Lower leg skin (tissue), 3 donors: Measurements from ENCODE around the gene EPC2.

Experiments used
- CTCF ChIP-seq, 3 donors: fragments of 450-650 bp; IDR thresholded peaks; one replicate each; pipeline ENCODE4 v1.5.1; 2016; ENCODE audit warnings: antibody characterized with exemption in 3 of 3, mild to moderate bottlenecking in 3 of 3, moderate library complexity in 2 of 3
- POLR2A ChIP-seq, 2 donors: fragments of 450-650 bp; IDR thresholded peaks; one replicate each; pipeline ENCODE4 v1.6.1; 2016 to 2017; ENCODE audit warnings: antibody characterized with exemption in 2 of 2, mild to moderate bottlenecking in 1 of 2, moderate library complexity in 1 of 2

GRCh38 chr2:148658807-148659722 lies 14.5 kb downstream of the EPC2 start:
- no peak for TF ChIP-seq CTCF (IDR thresholded peaks at IDR 0.05)
- no peak for TF ChIP-seq POLR2A (IDR thresholded peaks at IDR 0.05)
